ENCODE measurements around the gene DCHS1. TPM values are rescaled to one million over a fixed set of nuclear protein-coding genes. Genes with fewer than 3 reads are reported as not detected.

Gene DCHS1
- total and polyA plus RNA-seq, 2 donors (not counting 1 experiment from before 2014, with no cell fraction given): 0.92 to 23.9 TPM

- no peaks in the 10 kb centered on the region for H4K20me1 ChIP-seq (ENCODE audit: control insufficient read depth, extremely low read depth, insufficient read depth, low read length)
- TF ChIP-seq, protein P1, sequence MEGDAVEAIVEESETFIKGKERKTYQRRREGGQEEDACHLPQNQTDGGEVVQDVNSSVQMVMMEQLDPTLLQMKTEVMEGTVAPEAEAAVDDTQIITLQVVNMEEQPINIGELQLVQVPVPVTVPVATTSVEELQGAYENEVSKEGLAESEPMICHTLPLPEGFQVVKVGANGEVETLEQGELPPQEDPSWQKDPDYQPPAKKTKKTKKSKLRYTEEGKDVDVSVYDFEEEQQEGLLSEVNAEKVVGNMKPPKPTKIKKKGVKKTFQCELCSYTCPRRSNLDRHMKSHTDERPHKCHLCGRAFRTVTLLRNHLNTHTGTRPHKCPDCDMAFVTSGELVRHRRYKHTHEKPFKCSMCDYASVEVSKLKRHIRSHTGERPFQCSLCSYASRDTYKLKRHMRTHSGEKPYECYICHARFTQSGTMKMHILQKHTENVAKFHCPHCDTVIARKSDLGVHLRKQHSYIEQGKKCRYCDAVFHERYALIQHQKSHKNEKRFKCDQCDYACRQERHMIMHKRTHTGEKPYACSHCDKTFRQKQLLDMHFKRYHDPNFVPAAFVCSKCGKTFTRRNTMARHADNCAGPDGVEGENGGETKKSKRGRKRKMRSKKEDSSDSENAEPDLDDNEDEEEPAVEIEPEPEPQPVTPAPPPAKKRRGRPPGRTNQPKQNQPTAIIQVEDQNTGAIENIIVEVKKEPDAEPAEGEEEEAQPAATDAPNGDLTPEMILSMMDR (conservative IDR thresholded peaks at IDR 0.05 in 1 of 2, IDR thresholded peaks at IDR 0.05 in 1 of 2; ENCODE audit: low read depth in 1 of 2, low read length in 2 of 2): no peak
- peaks cover 3% of the 10 kb centered on the region for H3K4me1 ChIP-seq (ENCODE audit: control insufficient read depth, extremely low read depth, insufficient read depth, low read length)
- DNase-seq (ENCODE audit: low read depth in 2 of 2): no peak
- H3K9ac ChIP-seq (ENCODE audit: insufficient read depth, low read length): no peak overlapping the region
- H3K27ac ChIP-seq (ENCODE audit: insufficient read depth, low read length): no peak overlapping the region
- H3K4me3 ChIP-seq (replicated peaks in 1 of 4; ENCODE audit: control extremely low read depth in 1 of 4, insufficient read depth in 1 of 4, low read depth in 3 of 4, low read length in 4 of 4): no peak overlapping the region
- H2AFZ ChIP-seq (ENCODE audit: low read length): no peak overlapping the region
- no peaks in the 10 kb centered on the region for H3K27me3 ChIP-seq (ENCODE audit: control insufficient read depth, insufficient read depth, low read length)
- H3K9me3 ChIP-seq (ENCODE audit: control insufficient read depth, insufficient read depth, low read depth, low read length): no peaks in the 10 kb centered on the region
- no peaks in the 10 kb centered on the region for H3K79me2 ChIP-seq (ENCODE audit: control insufficient read depth, insufficient read depth, low read length)
- no peaks in the 10 kb centered on the region for H3K36me3 ChIP-seq (ENCODE audit: control insufficient read depth, insufficient read depth, low read length)
- H3K4me2 ChIP-seq (ENCODE audit: extremely low read depth, insufficient read depth, low read length): no peak overlapping the region
These were observed 8.3 kb upstream of the DCHS1 start for GRCh38 chr11:6663794-6664469.

DNA sequence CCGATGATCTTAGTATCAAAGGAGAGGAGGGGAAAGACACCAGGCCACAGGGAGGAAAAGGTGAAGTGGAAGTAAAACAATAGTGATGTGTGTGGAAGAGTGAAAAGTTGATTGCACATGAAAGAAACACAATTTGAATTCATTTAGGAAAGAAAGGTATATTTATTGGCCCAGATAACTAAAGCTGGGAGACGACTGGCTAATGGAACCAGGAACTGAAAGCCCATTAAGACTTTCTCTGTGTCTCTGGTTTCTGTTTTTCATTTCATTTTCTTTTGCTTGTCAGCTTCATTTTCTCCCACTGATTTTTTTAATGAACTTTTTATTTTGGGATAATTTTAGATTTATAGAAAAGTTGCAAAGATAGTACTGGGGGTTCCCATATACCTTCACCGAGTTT lies 5.1 kb upstream of the DCHS1 start:
- TF ChIP-seq EZH2 (IDR thresholded peaks at IDR 0.05; ENCODE audit: low read length, missing control alignments): no peak
- TF ChIP-seq, protein P1 (conservative IDR thresholded peaks at IDR 0.05 in 1 of 2, IDR thresholded peaks at IDR 0.05 in 1 of 2; ENCODE audit: low read depth in 1 of 2, low read length in 2 of 2): no peak
- no peaks in the 10 kb centered on the region for H3K36me3 ChIP-seq (ENCODE audit: control insufficient read depth, insufficient read depth, low read length)
- no peak overlapping the region for H3K4me2 ChIP-seq (ENCODE audit: extremely low read depth, insufficient read depth, low read length)
- H3K4me3 ChIP-seq (replicated peaks in 1 of 4; ENCODE audit: control extremely low read depth in 1 of 4, insufficient read depth in 1 of 4, low read depth in 3 of 4, low read length in 4 of 4): no peak overlapping the region
- H3K27ac ChIP-seq (ENCODE audit: insufficient read depth, low read length): no peak overlapping the region
- no peak overlapping the region for H3K9ac ChIP-seq (ENCODE audit: insufficient read depth, low read length)
- no peaks in the 10 kb centered on the region for H4K20me1 ChIP-seq (ENCODE audit: control insufficient read depth, extremely low read depth, insufficient read depth, low read length)
- peaks cover 3% of the 10 kb centered on the region for H3K4me1 ChIP-seq (ENCODE audit: control insufficient read depth, extremely low read depth, insufficient read depth, low read length)
- no peaks in the 10 kb centered on the region for H3K79me2 ChIP-seq (ENCODE audit: control insufficient read depth, insufficient read depth, low read length)
- peaks cover 11% of the 10 kb centered on the region for H3K27me3 ChIP-seq (ENCODE audit: control insufficient read depth, insufficient read depth, low read length)
- H3K9me3 ChIP-seq (ENCODE audit: control insufficient read depth, insufficient read depth, low read depth, low read length): no peaks in the 10 kb centered on the region
- DNase-seq (ENCODE audit: low read depth in 2 of 2): no peak
- H2AFZ ChIP-seq (ENCODE audit: low read length): no peak overlapping the region

DNA sequence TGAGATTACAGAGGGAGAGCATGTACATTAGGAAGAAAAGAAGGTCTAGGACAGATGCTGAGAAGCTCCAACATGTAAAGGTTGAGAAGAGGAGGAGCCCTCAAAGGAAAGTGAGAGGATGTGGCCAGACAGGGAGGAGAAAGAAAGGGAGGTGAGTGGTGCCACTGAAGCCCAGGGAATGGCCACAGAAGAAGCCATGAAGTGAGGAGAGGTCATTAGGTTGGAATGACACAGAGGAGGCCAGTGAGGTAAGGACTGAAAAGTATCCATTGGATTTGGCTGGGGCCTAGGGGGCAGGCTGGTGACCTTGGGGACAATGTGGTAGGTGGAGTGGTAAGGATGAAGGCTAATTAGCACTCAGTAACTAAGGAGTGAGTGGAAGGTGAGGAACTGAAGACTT lies 3.0 kb upstream of the DCHS1 start:
- Histone ChIP-seq H3K4me1 (ENCODE audit: control insufficient read depth, extremely low read depth, insufficient read depth, low read length) (peaks cover under 1% of the 10 kb centered on the region), H4K20me1 (ENCODE audit: control insufficient read depth, extremely low read depth, insufficient read depth, low read length) (no peaks in the 10 kb centered on the region), H3K9me3 (ENCODE audit: control insufficient read depth, insufficient read depth, low read depth, low read length) (no peaks in the 10 kb centered on the region), H2AFZ (ENCODE audit: low read length) (no peak overlapping the region), H3K9ac (ENCODE audit: insufficient read depth, low read length) (no peak overlapping the region), H3K27me3 (ENCODE audit: control insufficient read depth, insufficient read depth, low read length) (peaks cover 21% of the 10 kb centered on the region), H3K36me3 (ENCODE audit: control insufficient read depth, insufficient read depth, low read length) (no peaks in the 10 kb centered on the region), H3K4me2 (ENCODE audit: extremely low read depth, insufficient read depth, low read length) (no peak overlapping the region), H3K27ac (ENCODE audit: insufficient read depth, low read length) (no peak overlapping the region), H3K79me2 (ENCODE audit: control insufficient read depth, insufficient read depth, low read length) (no peaks in the 10 kb centered on the region), H3K4me3 (replicated peaks in 1 of 4; ENCODE audit: control extremely low read depth in 1 of 4, insufficient read depth in 1 of 4, low read depth in 3 of 4, low read length in 4 of 4) (no peak overlapping the region)
- TF ChIP-seq EZH2 (IDR thresholded peaks at IDR 0.05; ENCODE audit: low read length, missing control alignments): no peak
- TF ChIP-seq, protein P1 (conservative IDR thresholded peaks at IDR 0.05 in 1 of 2, IDR thresholded peaks at IDR 0.05 in 1 of 2; ENCODE audit: low read depth in 1 of 2, low read length in 2 of 2): no peak
- DNase-seq (ENCODE audit: low read depth in 2 of 2): no peak
